DND-41 (cell line): ENCODE measurements around the gene MAGEF1.

Experiments used
- CTCF ChIP-seq: IDR thresholded peaks from 2 replicates; pipeline ENCODE4 v1.5.1; 2012; ENCODE audit warnings: borderline replicate concordance, low read length, moderate library complexity, mild to moderate bottlenecking; ENCODE audit not compliant: poor library complexity, severe bottlenecking; ENCODE audit errors: extremely low read depth
- EZH2 ChIP-seq: IDR thresholded peaks from 3 replicates; pipeline ENCODE4 v1.6.1; 2012; ENCODE audit warnings: borderline replicate concordance, low read depth, mild to moderate bottlenecking, moderate library complexity, low read length, inconsistent platforms; ENCODE audit not compliant: severe bottlenecking

- TF ChIP-seq CTCF (no peak), EZH2 (no peak)
Observed at GRCh38 chr3:184718431-184718830, 6.6 kb upstream of the MAGEF1 start.
